Hippocampal formation (tissue), 2 donors: ENCODE data around the gene ADRB2.

Source experiments
- DNase-seq, 2 donors: peaks; one replicate each; lab custom pipeline; 2025; lab: John Stamatoyannopoulos, UW

The ADRB2 gene

GRCh38 chr5:148805326-148806290 lies 20.8 kb upstream of the ADRB2 start:
- no peak for DNase-seq

DNA sequence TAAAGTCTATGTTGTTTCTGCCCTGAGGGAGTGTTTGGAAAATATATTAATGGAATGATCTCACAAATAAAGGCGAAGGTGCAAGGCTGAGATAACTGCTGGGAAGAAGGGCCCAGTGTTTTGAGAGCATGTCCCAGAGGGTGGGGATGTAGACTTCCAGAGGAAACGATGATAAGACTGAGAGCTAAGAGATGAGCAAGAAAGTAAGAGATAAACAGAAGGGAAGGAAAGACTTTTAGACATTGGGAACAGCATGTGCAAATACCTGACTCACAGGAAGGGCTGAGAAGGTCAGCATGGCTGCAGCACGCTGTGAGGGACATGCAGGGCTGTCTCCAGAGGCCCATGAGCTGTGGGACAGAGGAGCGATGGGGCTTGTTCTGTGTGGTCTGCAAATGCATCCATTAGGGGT lies 19.9 kb upstream of the ADRB2 start:
- no peak for DNase-seq

- no peak for DNase-seq
Measured at GRCh38 chr5:148807851-148808250, 18.6 kb upstream of the ADRB2 start.

GRCh38 chr5:148808864-148809642 lies 17.4 kb upstream of the ADRB2 start:
- no peak for DNase-seq

DNA sequence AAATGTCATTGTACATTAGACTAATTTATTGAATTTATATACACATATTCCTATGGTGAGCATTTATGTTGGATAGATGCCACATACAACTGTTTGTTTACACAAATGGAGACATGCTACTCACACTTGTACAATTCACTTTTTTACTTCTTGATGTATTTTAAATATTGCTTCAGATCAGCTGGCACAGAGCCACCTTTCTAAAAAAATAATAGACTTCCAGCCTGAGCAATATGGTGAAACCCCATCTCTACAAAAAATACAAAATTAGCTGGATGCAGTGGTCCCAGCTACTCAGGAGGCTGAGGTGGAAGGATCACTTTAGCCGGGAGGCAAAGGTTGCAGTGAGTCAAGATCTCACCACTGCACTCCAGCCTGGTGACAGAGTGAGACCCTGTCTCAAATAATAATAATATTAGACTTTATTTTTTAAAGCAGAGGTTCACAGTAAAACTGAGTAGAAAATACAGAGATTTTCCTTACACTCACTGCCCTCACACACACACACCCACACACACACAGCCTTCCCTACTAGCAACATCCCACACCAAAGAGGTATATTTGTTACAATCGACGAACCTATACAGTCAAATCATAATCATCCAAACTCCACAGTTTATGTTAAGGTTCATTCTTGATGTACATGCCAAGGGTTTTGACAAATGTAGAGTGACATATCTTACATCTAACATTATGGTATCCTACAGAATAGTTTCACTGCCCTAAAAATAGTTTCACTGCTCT lies 16.5 kb upstream of the ADRB2 start:
- DNase-seq = no peak

DNA sequence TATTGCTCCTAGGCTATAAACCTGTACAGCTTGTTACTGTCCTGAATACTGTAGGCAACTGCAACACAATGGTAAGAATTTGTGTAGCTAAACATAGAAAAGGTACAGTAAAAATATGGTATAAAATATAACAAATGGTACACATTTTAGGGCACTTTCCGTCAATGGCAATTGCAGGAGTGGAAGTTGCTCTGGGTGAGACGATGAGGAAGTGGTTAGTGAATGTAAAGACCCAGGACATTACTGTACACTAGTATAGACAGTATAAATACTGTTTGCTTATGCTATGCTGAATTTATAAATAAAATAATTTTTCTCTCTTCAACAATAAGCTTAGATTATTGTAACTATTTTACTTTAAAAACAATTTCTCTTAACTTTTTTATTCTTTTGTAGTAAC lies 15.6 kb upstream of the ADRB2 start:
- no peak for DNase-seq

GRCh38 chr5:148811756-148812155 lies 14.7 kb upstream of the ADRB2 start:
- DNase-seq = no peak

GRCh38 chr5:148815086-148815485 lies 11.3 kb upstream of the ADRB2 start:
- DNase-seq = no peak

- no peak for DNase-seq
Measured at GRCh38 chr5:148815578-148815977, 10.8 kb upstream of the ADRB2 start.

GRCh38 chr5:148816357-148816756 lies 10.1 kb upstream of the ADRB2 start:
- no peak for DNase-seq

DNA sequence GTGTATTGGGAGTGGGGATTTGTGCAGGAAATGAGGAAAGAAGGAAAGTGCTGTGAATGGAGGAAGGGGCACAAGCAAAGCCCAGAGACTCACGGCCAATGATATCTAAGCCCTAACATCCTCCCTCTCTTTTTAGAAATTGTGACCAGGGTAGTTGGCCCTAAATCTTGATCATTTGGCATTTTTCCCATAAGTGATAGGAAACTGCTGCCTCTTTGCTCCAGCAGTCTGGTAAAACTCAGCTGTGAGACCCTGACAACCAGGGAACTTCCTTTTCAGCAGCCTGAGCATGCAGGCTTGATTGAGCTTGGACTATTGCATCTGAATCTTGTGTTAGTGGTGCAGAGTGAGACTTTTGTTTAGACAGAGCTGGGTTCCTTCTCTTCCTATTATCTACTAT lies 9.6 kb upstream of the ADRB2 start:
- DNase-seq = no peak

DNA sequence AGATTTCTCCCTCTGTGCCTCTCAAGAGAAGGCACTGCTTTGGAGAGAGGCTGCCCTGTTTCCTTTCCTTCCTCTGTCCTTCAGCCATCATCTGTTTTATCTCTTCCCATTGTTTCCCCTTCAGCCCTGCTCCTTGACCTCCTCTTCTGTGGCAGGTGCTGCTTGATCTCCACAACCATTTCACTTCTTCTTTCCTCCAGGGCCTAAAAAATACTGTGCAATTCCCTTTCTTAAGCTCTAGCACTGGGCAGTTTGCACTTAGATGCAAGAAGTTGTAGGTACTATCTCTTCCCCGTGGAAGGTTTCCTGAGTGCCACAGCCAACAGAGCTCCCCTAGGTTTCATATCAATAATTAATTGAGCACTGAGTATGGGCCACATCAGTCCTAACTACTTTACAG lies 8.8 kb upstream of the ADRB2 start:
- DNase-seq = no peak

GRCh38 chr5:148820461-148821395 lies 5.7 kb upstream of the ADRB2 start:
- DNase-seq = no peak

- no peak for DNase-seq
Measured at GRCh38 chr5:148823871-148824270, 2.5 kb upstream of the ADRB2 start.

- DNase-seq = no peak
Measured at GRCh38 chr5:148825716-148826052, 727 bp upstream of the ADRB2 start.

GRCh38 chr5:148826739-148827070 lies 294 bp downstream of the ADRB2 start:
- no peak for DNase-seq

GRCh38 chr5:148827723-148828122 lies 1.3 kb downstream of the ADRB2 start:
- no peak for DNase-seq

GRCh38 chr5:148828511-148829247 lies 2.3 kb downstream of the ADRB2 start:
- no peak for DNase-seq

DNA sequence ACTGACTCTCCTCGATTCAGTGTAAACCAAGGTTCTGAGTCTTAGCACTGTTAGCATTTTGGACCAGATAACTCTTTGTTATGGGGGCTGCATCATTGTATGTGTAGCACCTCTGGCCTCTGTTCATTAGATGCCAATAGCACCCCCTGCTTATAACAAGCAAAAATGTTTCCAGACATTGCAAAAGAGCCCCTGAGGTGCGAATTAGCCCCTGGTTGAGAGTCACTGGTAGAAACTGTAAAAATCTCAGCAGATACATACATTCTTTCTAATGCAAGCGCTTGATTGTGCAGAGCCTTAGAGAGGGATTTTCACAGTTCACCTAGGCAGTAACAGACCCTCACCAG lies 2.8 kb downstream of the ADRB2 start:
- no peak for DNase-seq

- DNase-seq = no peak
Measured at GRCh38 chr5:148829734-148830133, 3.3 kb downstream of the ADRB2 start.

- DNase-seq = no peak
Measured at GRCh38 chr5:148830211-148830610, 3.8 kb downstream of the ADRB2 start.
